HFF-Myc (cell line): ENCODE results near the gene CAMP.
"Not testable (repeated sequence)": the region's sequence is repeated elsewhere in the genome, so short reads cannot be mapped to it uniquely, and the experiment has no call there.

Experiments
- DNase-seq: peaks from one replicate; pipeline ENCODE4 v3.0.0-alpha.2; 2011; ENCODE audit warnings: low read depth; ENCODE audit errors: extremely low read depth
- H3K4me3 ChIP-seq: replicated peaks from 2 replicates; pipeline ENCODE4 v1.5.1; 2011; ENCODE audit warnings: low read depth, mild to moderate bottlenecking, control low read depth, low read length
- CTCF ChIP-seq: IDR thresholded peaks from 2 replicates; pipeline ENCODE4 v1.5.1; 2012; ENCODE audit warnings: mild to moderate bottlenecking, low read depth, low read length, control low read depth; ENCODE audit errors: missing control alignments

The CAMP gene

GRCh38 chr3:48194446-48195071 is 28.7 kb upstream of the CAMP start:
- H3K4me3 ChIP-seq, result no peak overlapping the region
- DNase-seq, result peak; percentile 45
- peak; percentile 90 for TF ChIP-seq CTCF

DNA sequence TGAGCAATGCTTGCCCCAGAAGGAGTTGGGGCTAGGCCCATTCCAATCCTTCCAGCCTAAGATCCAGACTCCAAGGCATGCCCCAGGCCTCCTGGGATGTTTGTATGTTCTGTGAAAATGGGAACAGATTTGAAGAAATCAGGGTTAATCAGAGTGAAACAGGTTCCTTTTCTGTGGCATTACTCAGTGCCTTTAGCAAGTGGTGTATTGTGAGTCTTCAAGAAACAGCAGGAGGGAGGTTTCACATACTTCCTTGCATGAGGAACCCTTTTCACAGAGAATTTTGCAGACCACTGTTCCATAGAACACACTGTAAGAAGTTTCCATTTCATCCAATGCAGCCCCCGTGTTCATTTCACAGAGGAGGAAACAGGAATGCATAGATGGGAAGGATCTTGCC is 26.7 kb upstream of the CAMP start:
- no peak for DNase-seq
- TF ChIP-seq CTCF, result no peak
- H3K4me3 ChIP-seq, result no peak overlapping the region

DNA sequence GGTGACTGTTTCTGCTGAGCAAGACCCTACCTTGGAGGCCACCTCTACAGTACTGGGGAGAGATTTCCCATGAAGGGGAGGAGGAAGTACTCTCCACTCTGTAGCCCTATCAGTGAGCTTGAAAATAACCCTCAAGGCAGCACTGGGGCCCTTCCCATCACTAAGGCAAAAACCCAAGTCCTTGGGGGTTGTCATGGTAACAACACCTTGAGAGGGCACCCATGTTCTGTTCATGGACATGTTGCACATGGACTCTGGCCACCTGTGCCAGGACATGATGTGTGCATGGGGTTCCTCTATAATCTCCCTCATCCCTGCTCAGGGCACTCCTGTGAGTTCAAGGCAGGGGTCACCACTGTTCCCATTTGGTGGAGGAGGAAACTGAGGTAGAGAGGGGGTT is 24.2 kb upstream of the CAMP start:
- TF ChIP-seq CTCF, result no peak
- no peak for DNase-seq
- no peak overlapping the region for H3K4me3 ChIP-seq

DNA sequence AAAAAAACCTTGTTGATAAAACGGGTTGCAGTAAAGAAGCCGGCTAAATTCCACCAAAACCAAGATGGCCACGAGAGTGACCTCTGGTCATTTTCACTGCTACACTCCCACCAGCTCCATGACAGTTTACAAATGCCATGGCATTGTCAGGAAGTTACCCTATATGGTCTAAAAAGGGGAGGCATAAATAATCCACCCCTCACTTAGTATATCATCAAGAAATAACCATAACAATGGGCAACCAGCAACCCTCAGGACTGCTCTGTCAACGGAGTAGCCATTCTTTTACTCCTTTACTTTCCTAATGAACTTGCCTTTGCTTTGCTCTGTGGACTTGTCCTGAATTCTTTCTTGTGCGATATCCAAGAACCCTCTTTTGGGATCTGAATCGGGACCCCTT is 20.7 kb upstream of the CAMP start:
- no peak overlapping the region for H3K4me3 ChIP-seq
- TF ChIP-seq CTCF, result no peak
- no peak for DNase-seq

- DNase-seq, result no peak
- no peak for TF ChIP-seq CTCF
- no peak overlapping the region for H3K4me3 ChIP-seq
Observed at GRCh38 chr3:48208076-48208475, 15.2 kb upstream of the CAMP start.

GRCh38 chr3:48209445-48209844 is 13.8 kb upstream of the CAMP start:
- no peak for DNase-seq
- no peak for TF ChIP-seq CTCF
- no peak overlapping the region for H3K4me3 ChIP-seq

GRCh38 chr3:48210534-48210933 is 12.8 kb upstream of the CAMP start:
- DNase-seq, H3K4me3 ChIP-seq: not testable (repeated sequence)

- DNase-seq, H3K4me3 ChIP-seq: not testable (repeated sequence)
Observed at GRCh38 chr3:48211776-48212175, 11.5 kb upstream of the CAMP start.
